ENCODE data around the gene MRPL12. TPM values are rescaled to one million over a fixed set of nuclear protein-coding genes. Genes with fewer than 3 reads are reported as not detected.

The MRPL12 gene
- total and polyA plus RNA-seq, 9 of the 15 experiments (the other 6 are each of a cell fraction or from before 2014, with no cell fraction given): 0.94 to 338 (median 100) TPM

DNA sequence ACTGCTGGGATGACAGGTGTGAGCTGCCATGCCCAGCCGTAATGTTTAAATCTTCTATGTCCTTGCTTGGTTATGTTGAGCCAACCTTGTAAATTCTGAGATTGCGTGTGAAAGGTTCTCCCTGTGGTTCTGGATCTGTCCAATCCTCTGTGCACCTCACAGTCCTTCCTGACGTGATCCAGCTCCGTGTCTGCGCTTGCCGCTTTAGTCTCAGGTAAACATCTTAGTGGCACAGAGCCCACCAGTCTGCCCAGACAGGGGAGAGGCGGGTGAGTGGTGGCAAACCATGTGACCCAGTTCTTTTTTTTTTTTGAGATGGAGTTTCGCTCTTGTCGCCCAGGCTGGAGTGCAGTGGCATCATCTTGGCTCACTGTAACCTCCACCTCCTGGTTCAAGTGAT, 22.8 kb downstream of the MRPL12 start:
- Histone ChIP-seq H3K36me3 (ENCODE audit: control insufficient read depth, insufficient read depth, low read length) (no peaks in the 10 kb centered on the region; the same call in 2 of the 3 replicates), H3K4me1 (replicated peaks in 1 of 2; ENCODE audit: control insufficient read depth in 2 of 2, insufficient read depth in 2 of 2, low read length in 2 of 2) (peaks cover 19 to 51% of the 10 kb centered on the region in 2 experiments), H2AFZ (ENCODE audit: low read depth, low read length) (no peak overlapping the region), H3K27me3 (ENCODE audit: control insufficient read depth in 2 of 2, insufficient read depth in 2 of 2, low read length in 2 of 2) (no peaks in the 10 kb centered on the region), H3K9me1 (ENCODE audit: control insufficient read depth, insufficient read depth, low read length) (no peaks in the 10 kb centered on the region), H3K4me2 (ENCODE audit: insufficient read depth, low read length) (no peak overlapping the region), H4K20me1 (replicated peaks; ENCODE audit: control insufficient read depth, insufficient read depth, low read length) (no peaks in the 10 kb centered on the region; the same call in 1 of the 2 replicates), H3K79me2 (ENCODE audit: control insufficient read depth, insufficient read depth, low read length) (no peaks in the 10 kb centered on the region), H3K4me3 (no peak overlapping the region), H3K9ac (ENCODE audit: insufficient read depth in 1 of 2, low read depth in 2 of 2, low read length in 2 of 2) (peak overlapping the region in 1 of 2 experiments; percentile 47; a peak in 1 of 4 replicates), H3K27ac (ENCODE audit: extremely low read depth, low read depth, low read length) (no peak overlapping the region), H3K9me3 (replicated peaks; ENCODE audit: control insufficient read depth, insufficient read depth, low read depth, low read length) (no peaks in the 10 kb centered on the region)
- POLR2A ChIA-PET: interaction anchor here (0.7 to 5.4 kb wide), 4 partner anchors 13 to 19 kb away, joined by 3 to 59 read pairs (median 4); partner anchors contain the start of gene SLC25A10
- WGBS (ENCODE audit: insufficient coverage, low coverage, missing lambda C conversion rate): 72% methylated on average over 9 of the region's 9 CpGs
- TF ChIP-seq NFE2L1 (tag; IDR thresholded peaks at IDR 0.05; ENCODE audit: borderline replicate concordance, low read depth) (no peak), SOX6 (IDR thresholded peaks at IDR 0.05) (no peak), CHD1 (IDR thresholded peaks at IDR 0.05; ENCODE audit: low read length) (no peak), PRMT5 (CRISPR knock-in tag; IDR thresholded peaks at IDR 0.05) (no peak)
- in situ Hi-C loops (cut with MboI): no loop called here
- intact Hi-C loops (cut with micrococcal nuclease): no loop called here
- CTCF ChIA-PET (ENCODE audit: low intra/inter-chr PET ratio): interaction anchor here (0.6 kb wide), 1 partner anchor 716 kb away, joined by 3 read pairs; no protein-coding TSS in a partner anchor
- ATAC-seq (no peak), DNase-seq (ENCODE audit: extremely low read depth in 1 of 4, low spot score in 3 of 4) (no peak), FAIRE-seq (no peak)
- no TSS peak for BruUV-seq (replicated peaks)

DNA sequence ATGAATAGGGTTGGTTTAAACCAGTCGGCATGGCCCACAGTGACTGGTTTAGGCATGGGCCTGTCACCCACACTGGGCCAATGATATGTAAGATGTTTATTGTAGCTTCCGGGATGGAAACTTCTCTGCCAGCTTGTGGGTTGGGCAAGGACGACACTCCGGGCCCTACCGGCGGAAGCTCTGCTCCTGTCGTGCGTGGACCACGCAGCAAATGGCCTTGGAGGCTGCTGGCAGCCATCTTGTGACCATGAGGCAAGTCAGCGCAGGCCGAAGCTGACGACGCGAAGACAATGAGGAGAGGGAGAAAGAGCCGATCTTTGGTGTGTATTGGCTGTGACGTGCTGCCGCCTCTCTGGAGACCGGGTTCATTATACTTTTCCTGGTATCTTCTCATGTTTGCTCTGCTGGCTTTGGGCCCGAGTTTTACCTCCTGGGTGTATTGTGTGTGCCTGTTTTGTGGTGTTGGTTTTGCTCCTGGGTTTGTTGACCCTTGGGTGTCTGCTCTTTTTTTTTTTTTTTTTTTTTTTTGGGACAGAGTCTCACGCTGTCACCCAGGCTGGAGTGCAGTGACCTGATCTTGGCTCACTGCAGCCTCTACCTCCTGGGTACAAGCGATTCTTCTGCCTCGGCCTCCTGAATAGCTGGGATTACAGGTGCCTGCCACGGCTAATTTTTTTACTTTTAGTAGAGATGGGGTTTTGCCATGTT, 24.3 kb downstream of the MRPL12 start:
- H3K4me1 ChIP-seq (replicated peaks in 1 of 2; ENCODE audit: control insufficient read depth in 2 of 2, insufficient read depth in 2 of 2, low read length in 2 of 2): peaks cover 15 to 47% of the 10 kb centered on the region in 2 experiments
- peak overlapping the region in 1 of 2 experiments; percentile 64; a peak in 2 of 4 replicates for H3K9ac ChIP-seq (ENCODE audit: insufficient read depth in 1 of 2, low read depth in 2 of 2, low read length in 2 of 2)
- 0 out of 2 replicates have a peak overlapping the region, but pooled peaks have one; percentile 26 for H2AFZ ChIP-seq (ENCODE audit: low read depth, low read length)
- no peak for FAIRE-seq
- H3K36me3 ChIP-seq (ENCODE audit: control insufficient read depth, insufficient read depth, low read length): no peaks in the 10 kb centered on the region
- H3K4me3 ChIP-seq: no peak overlapping the region
- no peaks in the 10 kb centered on the region for H3K27me3 ChIP-seq (ENCODE audit: control insufficient read depth in 2 of 2, insufficient read depth in 2 of 2, low read length in 2 of 2)
- TF ChIP-seq POLR2G (IDR thresholded peaks at IDR 0.05; ENCODE audit: low read depth, low read length) (0 out of 2 replicates have a peak, but pooled peaks have one; percentile 24), ILF3 (IDR thresholded peaks at IDR 0.05; ENCODE audit: borderline replicate concordance) (no peak), YY1 (IDR thresholded peaks at IDR 0.05; ENCODE audit: borderline replicate concordance in 1 of 3, control insufficient read depth in 1 of 3, extremely low read depth in 1 of 3, insufficient read depth in 3 of 3, insufficient read length in 1 of 3, insufficient replicate concordance in 2 of 3, low read depth in 1 of 3, low read length in 2 of 3) (peak in 1 of 3 experiments; percentile 57)
- WGBS (ENCODE audit: insufficient coverage, low coverage, missing lambda C conversion rate): 86% methylated on average over 19 of the region's 23 CpGs
- H3K79me2 ChIP-seq (ENCODE audit: control insufficient read depth, insufficient read depth, low read length): no peaks in the 10 kb centered on the region
- DNase-seq (ENCODE audit: extremely low read depth in 1 of 4, low spot score in 3 of 4): no peak
- POLR2A ChIA-PET: interaction anchor here (0.6 to 1.3 kb wide), 4 partner anchors 11 to 234 kb away, joined by 3 to 5 read pairs (median 4); partner anchors contain the start of genes NOTUM and SLC25A10
- CTCF ChIA-PET (ENCODE audit: low intra/inter-chr PET ratio): no interaction called here
- no peak for ATAC-seq
- intact Hi-C loops (cut with micrococcal nuclease) (no loop called here), in situ Hi-C loops (cut with MboI) (no loop called here)
- H3K9me3 ChIP-seq (replicated peaks; ENCODE audit: control insufficient read depth, insufficient read depth, low read depth, low read length): no peaks in the 10 kb centered on the region
- BruUV-seq (replicated peaks): no TSS peak
- no peak overlapping the region for H3K27ac ChIP-seq (ENCODE audit: extremely low read depth, low read depth, low read length)
- no peak overlapping the region for H3K4me2 ChIP-seq (ENCODE audit: insufficient read depth, low read length)
- no peaks in the 10 kb centered on the region for H3K9me1 ChIP-seq (ENCODE audit: control insufficient read depth, insufficient read depth, low read length)
- no peaks in the 10 kb centered on the region; the same call in 1 of the 2 replicates for H4K20me1 ChIP-seq (replicated peaks; ENCODE audit: control insufficient read depth, insufficient read depth, low read length)
